Nephron (organoid): ENCODE results near the gene RUFY2.
"Not testable (repeated sequence)": the region's sequence is repeated elsewhere in the genome, so short reads cannot be mapped to it uniquely, and the experiment has no call there.

Experiments
- H3K27ac Mint-ChIP-seq, 3 experiments: 2 replicates each; pipeline ENCODE4 v1.8.0; 2020; ENCODE audit warnings: mixed read lengths in 3 of 3, mild to moderate bottlenecking in 2 of 3, moderate library complexity in 1 of 3
- H3K27me3 Mint-ChIP-seq: 2 replicates; pipeline ENCODE4 v1.8.0; 2021; ENCODE audit warnings: low read depth, mild to moderate bottlenecking, moderate library complexity, mixed read lengths
- H3K36me3 Mint-ChIP-seq: 2 replicates; pipeline ENCODE4 v1.8.0; 2020; ENCODE audit warnings: low read depth, mixed read lengths
- H3K4me1 Mint-ChIP-seq: 2 replicates; pipeline ENCODE4 v1.8.0; 2020; ENCODE audit warnings: mixed read lengths
- H3K4me3 Mint-ChIP-seq, 3 experiments: 2 replicates each; pipeline ENCODE4 v1.8.0; 2020; ENCODE audit warnings: mild to moderate bottlenecking in 3 of 3, mixed read lengths in 3 of 3, moderate library complexity in 2 of 3
- H3K9me3 Mint-ChIP-seq: 2 replicates; pipeline ENCODE4 v1.8.0; 2020; ENCODE audit warnings: mixed read lengths
- TF ChIP-seq, protein P1 (sequence below), 3 experiments: fragments of 200-600 bp; sonication (generic); IDR thresholded peaks; one replicate each; pipeline ENCODE4 v1.5.0; 2021; ENCODE audit warnings: antibody characterized with exemption in 3 of 3; ENCODE audit not compliant: unreplicated experiment in 3 of 3

The RUFY2 gene

DNA sequence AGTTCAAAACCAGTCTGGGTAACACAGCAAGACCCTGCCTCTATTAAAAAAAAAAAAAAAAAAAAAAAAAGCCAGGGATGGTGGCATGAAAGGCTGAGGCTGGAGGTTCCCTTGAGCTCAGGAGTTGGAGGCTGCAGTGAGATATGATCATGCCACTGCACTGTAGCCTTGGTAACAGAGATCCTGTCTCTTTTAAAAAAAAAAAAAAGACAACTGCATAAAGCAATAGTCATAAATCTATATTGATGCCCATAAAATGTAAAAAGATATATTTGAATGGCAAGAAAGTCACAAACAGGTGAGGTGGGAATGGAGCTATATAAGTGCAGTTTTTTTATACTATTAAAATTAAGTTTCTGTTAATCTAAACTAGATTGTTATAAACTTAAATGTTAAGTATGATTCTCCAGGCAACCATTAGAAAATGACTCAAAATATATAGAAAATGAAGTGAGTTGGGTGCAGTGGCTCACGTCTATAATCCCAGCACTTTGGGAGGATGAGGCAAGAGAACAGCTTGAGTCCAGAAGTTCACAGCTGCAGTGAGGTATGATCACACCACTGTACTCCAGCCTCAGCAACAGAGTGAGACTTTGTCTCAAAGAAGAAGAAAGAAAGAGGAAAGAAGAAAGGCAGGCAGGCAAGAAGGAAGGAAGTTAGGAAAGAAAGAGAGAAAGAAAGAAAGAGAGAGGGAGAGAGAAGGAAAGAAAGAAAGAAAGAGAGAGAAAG is 88.6 kb downstream of the RUFY2 start:
- TF ChIP-seq, protein P1, sequence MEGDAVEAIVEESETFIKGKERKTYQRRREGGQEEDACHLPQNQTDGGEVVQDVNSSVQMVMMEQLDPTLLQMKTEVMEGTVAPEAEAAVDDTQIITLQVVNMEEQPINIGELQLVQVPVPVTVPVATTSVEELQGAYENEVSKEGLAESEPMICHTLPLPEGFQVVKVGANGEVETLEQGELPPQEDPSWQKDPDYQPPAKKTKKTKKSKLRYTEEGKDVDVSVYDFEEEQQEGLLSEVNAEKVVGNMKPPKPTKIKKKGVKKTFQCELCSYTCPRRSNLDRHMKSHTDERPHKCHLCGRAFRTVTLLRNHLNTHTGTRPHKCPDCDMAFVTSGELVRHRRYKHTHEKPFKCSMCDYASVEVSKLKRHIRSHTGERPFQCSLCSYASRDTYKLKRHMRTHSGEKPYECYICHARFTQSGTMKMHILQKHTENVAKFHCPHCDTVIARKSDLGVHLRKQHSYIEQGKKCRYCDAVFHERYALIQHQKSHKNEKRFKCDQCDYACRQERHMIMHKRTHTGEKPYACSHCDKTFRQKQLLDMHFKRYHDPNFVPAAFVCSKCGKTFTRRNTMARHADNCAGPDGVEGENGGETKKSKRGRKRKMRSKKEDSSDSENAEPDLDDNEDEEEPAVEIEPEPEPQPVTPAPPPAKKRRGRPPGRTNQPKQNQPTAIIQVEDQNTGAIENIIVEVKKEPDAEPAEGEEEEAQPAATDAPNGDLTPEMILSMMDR (IDR thresholded peaks at IDR 0.05; ENCODE audit: unreplicated experiment in 3 of 3): no peak
- no peaks in the 10 kb centered on the region for H3K4me1 Mint-ChIP-seq
- peaks cover 12% of the 10 kb centered on the region for H3K36me3 Mint-ChIP-seq
- no peaks in the 10 kb centered on the region for H3K27me3 Mint-ChIP-seq
- peaks cover 19% of the 10 kb centered on the region for H3K9me3 Mint-ChIP-seq
- H3K27ac Mint-ChIP-seq: no peak overlapping the region
- H3K4me3 Mint-ChIP-seq: no peak overlapping the region

DNA sequence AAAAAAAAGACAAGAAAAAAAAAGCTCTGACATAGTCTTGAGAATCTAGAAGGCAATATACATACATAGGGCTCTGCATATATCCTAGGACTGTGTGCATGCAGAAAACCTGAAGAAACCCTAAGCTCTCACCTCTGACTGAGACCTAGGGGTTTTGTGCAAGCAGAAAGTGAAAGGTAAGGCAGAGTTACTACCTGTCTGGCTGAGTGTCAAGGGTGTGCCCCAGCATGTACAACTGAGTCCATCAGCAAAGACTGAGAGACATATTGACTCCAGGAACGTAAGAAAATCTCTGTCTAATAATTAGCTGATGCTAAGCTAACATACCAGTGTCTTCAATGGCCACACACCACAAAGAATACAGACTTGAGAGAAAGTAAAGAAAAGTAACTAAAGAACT is 91.5 kb downstream of the RUFY2 start:
- Mint-ChIP-seq H3K4me3 (no peak overlapping the region), H3K27ac (no peak overlapping the region), H3K4me1 (no peaks in the 10 kb centered on the region), H3K36me3 (peaks cover 12% of the 10 kb centered on the region), H3K9me3 (peaks cover 19% of the 10 kb centered on the region), H3K27me3 (no peaks in the 10 kb centered on the region)
- TF ChIP-seq, protein P1 (IDR thresholded peaks at IDR 0.05; ENCODE audit: unreplicated experiment in 3 of 3): no peak

DNA sequence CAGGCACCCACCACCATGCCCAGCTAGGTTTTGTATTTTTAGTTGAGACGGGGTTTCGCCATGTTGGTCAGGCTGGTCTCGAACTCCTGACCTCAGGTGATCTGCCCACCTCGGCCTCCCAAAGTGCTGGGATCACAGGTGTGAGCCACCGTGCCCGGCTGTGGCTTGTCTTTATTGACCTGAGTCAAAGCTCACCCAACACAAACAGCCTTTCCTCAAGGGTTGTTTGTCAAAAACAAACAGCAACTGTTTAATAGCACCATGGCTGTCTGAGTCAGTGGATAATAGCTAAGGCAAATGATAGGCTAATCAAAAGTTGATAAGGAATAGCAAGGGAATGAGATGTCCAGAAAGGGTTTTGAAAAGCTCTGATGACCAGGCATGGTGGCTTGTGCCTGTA is 92.1 kb downstream of the RUFY2 start:
- not testable (repeated sequence) for H3K4me3 Mint-ChIP-seq, H3K27me3 Mint-ChIP-seq, H3K27ac Mint-ChIP-seq, H3K4me1 Mint-ChIP-seq
- Mint-ChIP-seq H3K36me3 (peaks cover 12% of the 10 kb centered on the region), H3K9me3 (peaks cover 19% of the 10 kb centered on the region)

DNA sequence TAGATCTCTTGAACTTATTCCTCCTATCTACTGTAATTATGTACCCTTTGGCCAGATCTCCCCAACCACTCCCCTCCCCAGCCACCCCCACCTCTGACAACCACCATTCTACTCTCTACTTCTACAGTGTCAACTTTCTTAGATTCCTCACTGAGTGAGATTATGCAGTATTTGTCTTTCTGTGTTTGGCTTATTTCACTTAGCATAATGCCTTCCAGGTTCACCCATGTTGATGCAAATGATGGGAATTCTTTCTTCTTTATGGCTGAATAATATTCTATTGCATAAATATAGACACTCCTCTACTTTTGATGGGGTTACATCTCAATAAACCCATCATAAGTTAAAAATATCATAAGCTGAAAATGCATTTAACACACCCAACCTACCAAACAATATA is 96.5 kb downstream of the RUFY2 start:
- Mint-ChIP-seq H3K27ac (no peak overlapping the region), H3K27me3 (no peaks in the 10 kb centered on the region), H3K4me1 (no peaks in the 10 kb centered on the region), H3K36me3 (peaks cover 3% of the 10 kb centered on the region), H3K9me3 (peaks cover under 1% of the 10 kb centered on the region), H3K4me3 (no peak overlapping the region)
- TF ChIP-seq, protein P1 (IDR thresholded peaks at IDR 0.05; ENCODE audit: unreplicated experiment in 3 of 3): no peak

DNA sequence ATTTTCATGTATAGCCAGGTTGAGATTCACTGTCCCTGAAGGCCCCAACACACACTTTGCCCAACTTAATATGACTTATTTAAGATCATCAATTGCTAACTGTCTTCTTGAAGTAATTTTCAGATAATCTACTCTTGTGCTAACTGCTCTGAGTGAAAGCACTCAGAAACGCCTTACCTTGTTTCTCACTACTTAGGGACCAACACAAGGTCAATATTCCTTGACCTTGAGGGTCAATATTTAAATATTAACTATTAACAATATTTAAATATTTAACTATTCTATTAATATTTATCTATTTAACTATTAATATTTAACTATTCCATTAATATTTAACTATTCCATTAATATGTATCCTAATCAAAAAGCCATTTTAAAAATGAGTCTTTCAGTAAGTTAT is 101.2 kb downstream of the RUFY2 start:
- Mint-ChIP-seq H3K4me3 (peak overlapping the region in 2 of 3 experiments; percentile 54 to 76), H3K27me3 (no peaks in the 10 kb centered on the region), H3K36me3 (peaks cover 3% of the 10 kb centered on the region), H3K9me3 (no peaks in the 10 kb centered on the region), H3K4me1 (peaks cover 10% of the 10 kb centered on the region), H3K27ac (peak overlapping the region; percentile 40 to 93 (median 72))
- TF ChIP-seq, protein P1 (IDR thresholded peaks at IDR 0.05; ENCODE audit: unreplicated experiment in 3 of 3): no peak

DNA sequence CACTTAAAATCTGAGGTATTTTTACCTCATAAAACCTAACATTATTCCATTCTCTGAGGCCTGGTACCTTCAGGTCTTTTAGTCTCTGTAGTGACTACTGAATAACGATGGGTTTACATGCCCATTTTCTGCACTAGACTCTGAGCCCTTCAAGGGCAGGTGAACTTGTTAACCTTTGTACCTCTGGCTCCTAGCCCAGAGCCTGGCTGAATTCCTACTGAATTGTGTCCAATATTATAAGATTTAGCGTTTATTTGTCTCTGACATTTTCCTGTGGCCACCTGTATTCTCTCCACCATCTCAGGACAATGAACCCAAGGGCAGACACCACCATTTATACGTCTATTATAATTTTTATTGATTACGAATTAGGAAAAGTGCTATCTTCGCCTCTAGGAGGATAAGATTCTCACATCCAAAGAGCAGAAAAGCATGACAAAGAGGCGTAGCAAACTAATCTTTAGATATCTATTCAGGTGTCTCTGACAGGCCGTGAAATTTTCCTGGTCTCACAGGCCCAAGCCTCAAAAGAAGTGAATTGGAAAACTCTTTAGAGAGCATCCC is 103.1 kb downstream of the RUFY2 start:
- TF ChIP-seq, protein P1 (IDR thresholded peaks at IDR 0.05; ENCODE audit: unreplicated experiment in 3 of 3): no peak
- no peaks in the 10 kb centered on the region for H3K27me3 Mint-ChIP-seq
- H3K4me1 Mint-ChIP-seq: peaks cover 10% of the 10 kb centered on the region
- no peaks in the 10 kb centered on the region for H3K9me3 Mint-ChIP-seq
- peak overlapping the region in 1 of 3 experiments; percentile 25 for H3K4me3 Mint-ChIP-seq
- H3K27ac Mint-ChIP-seq: peak overlapping the region in 2 of 3 experiments; percentile 48 to 69
- H3K36me3 Mint-ChIP-seq: peaks cover 3% of the 10 kb centered on the region
